Activated B cell treated with CpG ODN at 0.5 μM for 24 hours (primary cell): Measurements from ENCODE around the gene STPG1. TPM values are rescaled to one million over a fixed set of nuclear protein-coding genes. Genes with fewer than 3 reads are reported as not detected.
A peak's percentile ranks its signal among the peaks of the same experiment; 100 is the strongest.

Experiments
- ATAC-seq: fragments of 200-7000 bp; cut with Tn5 transposase; one replicate; pipeline ENCODE4 v1.10.0; 2021; ENCODE audit warnings: low read depth, mild to moderate bottlenecking, moderate library complexity
- CTCF ChIA-PET: fragments of 350-600 bp; sonication (Branson Sonifier 250); formaldehyde crosslinking; loops from one replicate; lab custom pipeline; 2021; ENCODE audit warnings: antibody characterized with exemption; lab: Charles Lee
- POLR2A ChIA-PET: fragments of 350-600 bp; sonication (Branson Sonifier 250); formaldehyde crosslinking; loops from one replicate; lab custom pipeline; 2021; ENCODE audit warnings: antibody characterized with exemption; lab: Charles Lee
- DNase-seq: peaks from one replicate; pipeline ENCODE4 v3.0.0; 2022
- H3K27ac Mint-ChIP-seq: one replicate; pipeline ENCODE4 v1.8.0; 2020; ENCODE audit warnings: mixed read lengths
- H3K27me3 Mint-ChIP-seq: one replicate; pipeline ENCODE4 v1.8.0; 2021; ENCODE audit warnings: mixed read lengths
- H3K36me3 Mint-ChIP-seq: one replicate; pipeline ENCODE4 v1.8.0; 2021; ENCODE audit warnings: low read depth, mixed read lengths
- H3K4me1 Mint-ChIP-seq: one replicate; pipeline ENCODE4 v1.8.0; 2021; ENCODE audit warnings: mixed read lengths
- H3K4me3 Mint-ChIP-seq: one replicate; pipeline ENCODE4 v1.8.0; 2020; ENCODE audit warnings: mild to moderate bottlenecking, mixed read lengths
- H3K9me3 Mint-ChIP-seq: one replicate; pipeline ENCODE4 v1.8.0; 2020; ENCODE audit warnings: mixed read lengths
- intact Hi-C: fragments of 100-400 bp; cut with micrococcal nuclease; formaldehyde crosslinking; loops from one replicate; pipeline ENCODE4 v1.15.1; 2024
- total RNA-seq: library from RNA; stranded (reverse); gene quantifications from 2 replicates; pipeline ENCODE4 v1.2.3, GENCODE V29; 2022
- TF ChIP-seq, protein P1 (sequence below): fragments of 200-600 bp; IDR thresholded peaks from one replicate; pipeline ENCODE4 v1.8.0; 2022; ENCODE audit warnings: antibody characterized with exemption, mild to moderate bottlenecking

Gene STPG1
- total RNA-seq, 1 donor from 2014 or later = 7.4 TPM

DNA sequence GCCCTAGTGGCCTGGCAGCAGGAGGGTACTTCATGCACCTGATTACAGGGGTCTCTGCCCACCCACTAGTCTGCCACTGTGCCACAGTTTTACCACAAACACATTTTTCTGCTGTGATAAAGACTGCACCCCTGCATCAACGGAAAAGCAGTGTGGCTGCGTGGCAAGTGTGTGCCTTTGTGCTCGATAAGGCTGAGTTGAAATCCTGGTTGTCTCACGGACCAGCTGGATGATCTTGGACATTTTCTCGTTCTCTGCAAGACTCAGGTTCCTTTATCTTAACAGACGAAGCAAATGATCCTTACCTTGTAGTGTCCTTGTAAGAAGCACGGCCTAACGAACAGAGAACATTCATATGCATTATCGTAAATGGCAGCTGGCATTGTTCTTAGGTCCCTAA is 84.3 kb downstream of the STPG1 start:
- ChIA-PET CTCF (interaction anchor here (0.9 kb wide), 1 partner anchor 9 kb away, joined by 3 read pairs; no protein-coding TSS in a partner anchor), POLR2A (no interaction called here)
- intact Hi-C loops = no loop called here

DNA sequence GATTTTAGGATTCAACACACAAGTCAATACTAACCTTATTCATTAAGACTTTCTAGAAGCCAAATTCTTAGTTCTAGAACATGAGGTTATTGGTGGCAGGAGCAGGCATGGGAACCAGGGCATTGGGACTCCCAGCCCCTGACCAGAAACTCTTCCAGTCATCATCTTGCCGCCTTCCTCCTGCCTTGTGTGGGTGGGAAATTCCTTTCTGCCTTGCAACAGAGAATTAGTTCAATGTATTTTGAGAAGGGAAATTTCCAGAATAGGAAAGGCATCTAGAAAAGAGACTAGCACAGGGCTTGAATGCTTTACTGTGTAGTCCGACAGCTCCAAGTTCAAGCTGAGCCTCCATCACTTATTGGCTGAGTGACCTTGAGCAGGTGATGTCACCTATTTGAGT is 85.7 kb downstream of the STPG1 start:
- TF ChIP-seq, protein P1, sequence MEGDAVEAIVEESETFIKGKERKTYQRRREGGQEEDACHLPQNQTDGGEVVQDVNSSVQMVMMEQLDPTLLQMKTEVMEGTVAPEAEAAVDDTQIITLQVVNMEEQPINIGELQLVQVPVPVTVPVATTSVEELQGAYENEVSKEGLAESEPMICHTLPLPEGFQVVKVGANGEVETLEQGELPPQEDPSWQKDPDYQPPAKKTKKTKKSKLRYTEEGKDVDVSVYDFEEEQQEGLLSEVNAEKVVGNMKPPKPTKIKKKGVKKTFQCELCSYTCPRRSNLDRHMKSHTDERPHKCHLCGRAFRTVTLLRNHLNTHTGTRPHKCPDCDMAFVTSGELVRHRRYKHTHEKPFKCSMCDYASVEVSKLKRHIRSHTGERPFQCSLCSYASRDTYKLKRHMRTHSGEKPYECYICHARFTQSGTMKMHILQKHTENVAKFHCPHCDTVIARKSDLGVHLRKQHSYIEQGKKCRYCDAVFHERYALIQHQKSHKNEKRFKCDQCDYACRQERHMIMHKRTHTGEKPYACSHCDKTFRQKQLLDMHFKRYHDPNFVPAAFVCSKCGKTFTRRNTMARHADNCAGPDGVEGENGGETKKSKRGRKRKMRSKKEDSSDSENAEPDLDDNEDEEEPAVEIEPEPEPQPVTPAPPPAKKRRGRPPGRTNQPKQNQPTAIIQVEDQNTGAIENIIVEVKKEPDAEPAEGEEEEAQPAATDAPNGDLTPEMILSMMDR = no peak
- CTCF ChIA-PET = no interaction called here
- POLR2A ChIA-PET = no interaction called here
- Mint-ChIP-seq H3K27me3 (peaks cover 16% of the 10 kb centered on the region), H3K4me1 (peaks cover 8% of the 10 kb centered on the region), H3K27ac (no peak overlapping the region), H3K9me3 (no peaks in the 10 kb centered on the region), H3K36me3 (no peaks in the 10 kb centered on the region), H3K4me3 (no peak overlapping the region)
- ATAC-seq (no peak), DNase-seq (no peak)
- intact Hi-C loops = no loop called here

More for the DNA sequence above, 84.3 kb downstream of the STPG1 start:
- TF ChIP-seq, protein P1 = no peak
- Mint-ChIP-seq H3K27me3 (peaks cover 15% of the 10 kb centered on the region), H3K9me3 (no peaks in the 10 kb centered on the region), H3K4me1 (no peaks in the 10 kb centered on the region), H3K4me3 (no peak overlapping the region), H3K27ac (no peak overlapping the region), H3K36me3 (no peaks in the 10 kb centered on the region)
- ATAC-seq (no peak), DNase-seq (no peak)

- Mint-ChIP-seq H3K36me3 (no peaks in the 10 kb centered on the region), H3K4me1 (peaks cover 12% of the 10 kb centered on the region), H3K27me3 (peaks cover 16% of the 10 kb centered on the region), H3K4me3 (no peak overlapping the region), H3K9me3 (no peaks in the 10 kb centered on the region), H3K27ac (no peak overlapping the region)
- POLR2A ChIA-PET = no interaction called here
- CTCF ChIA-PET = no interaction called here
- ATAC-seq = no peak
- TF ChIP-seq, protein P1 = no peak
- intact Hi-C loops = no loop called here
- DNase-seq = no peak
Observed at GRCh38 chr1:24327486-24327885, 86.1 kb downstream of the STPG1 start.

DNA sequence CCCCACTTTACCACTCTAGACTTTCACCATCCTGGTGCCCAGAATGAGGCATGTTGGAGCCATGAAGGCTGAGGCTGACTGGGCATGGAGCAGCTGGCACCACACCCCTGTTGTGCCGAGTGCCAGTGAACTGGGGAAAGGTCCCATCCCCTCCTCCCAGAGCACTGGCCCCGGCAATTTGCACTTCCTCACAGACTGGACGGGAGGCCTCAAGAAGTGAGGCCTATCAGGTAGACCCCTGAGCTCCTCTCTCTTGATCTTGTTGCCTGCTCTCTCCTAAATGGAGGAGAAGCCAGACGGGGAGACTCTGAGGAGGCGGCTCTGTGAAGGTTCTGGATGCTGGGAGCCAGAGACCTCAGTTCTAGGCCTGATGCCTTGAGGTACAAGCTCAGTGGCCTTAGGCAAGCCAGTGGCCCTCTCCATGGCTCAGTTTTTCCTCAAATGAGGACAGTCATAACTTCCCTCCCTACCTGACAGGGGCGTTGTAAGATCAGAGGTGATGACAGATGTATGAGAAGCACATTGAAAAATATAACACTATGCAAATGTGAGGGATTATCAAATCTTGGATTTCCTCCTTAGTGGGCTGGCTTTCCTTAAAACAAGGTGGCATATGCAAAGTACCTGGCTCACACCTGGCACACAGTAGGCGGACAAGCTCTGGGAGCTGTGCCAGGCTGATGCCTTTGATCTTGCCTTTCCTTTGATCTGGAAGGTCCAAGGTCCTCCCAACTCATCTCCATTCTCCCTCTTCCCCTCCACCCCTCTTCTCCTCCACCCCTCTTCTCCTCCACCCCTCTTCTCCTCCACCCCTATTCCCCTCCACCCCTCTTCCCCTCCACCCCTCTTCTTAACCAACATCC is 87.8 kb downstream of the STPG1 start:
- peaks cover 18% of the 10 kb centered on the region for H3K27me3 Mint-ChIP-seq
- H3K9me3 Mint-ChIP-seq = no peaks in the 10 kb centered on the region
- CTCF ChIA-PET = no interaction called here
- ATAC-seq (no peak), DNase-seq (no peak)
- TF ChIP-seq, protein P1 = no peak
- no peaks in the 10 kb centered on the region for H3K36me3 Mint-ChIP-seq
- H3K27ac Mint-ChIP-seq = no peak overlapping the region
- no peak overlapping the region for H3K4me3 Mint-ChIP-seq
- peaks cover 24% of the 10 kb centered on the region for H3K4me1 Mint-ChIP-seq
- POLR2A ChIA-PET = no interaction called here
- intact Hi-C loops = no loop called here

DNA sequence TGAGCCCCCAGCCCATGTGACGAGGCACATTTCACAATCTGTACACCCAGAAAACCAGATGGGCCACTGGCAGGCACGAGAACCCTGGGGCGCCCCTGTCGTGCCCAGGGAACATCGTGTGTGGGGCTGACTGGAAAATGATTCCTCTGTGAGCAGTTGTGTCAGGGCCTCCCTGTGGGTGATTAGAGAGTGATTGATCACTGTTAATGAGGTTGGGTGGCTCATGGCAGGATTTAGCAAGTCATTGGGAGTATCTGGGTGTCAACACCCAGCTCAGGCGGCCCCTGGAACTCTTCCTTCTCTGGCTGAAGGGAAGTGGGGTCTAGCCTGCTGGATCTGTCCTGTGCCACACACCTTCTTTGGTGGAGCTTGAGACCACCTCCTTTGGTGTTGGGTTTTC is 88.7 kb downstream of the STPG1 start:
- Mint-ChIP-seq H3K27me3 (peaks cover 25% of the 10 kb centered on the region), H3K9me3 (no peaks in the 10 kb centered on the region), H3K36me3 (no peaks in the 10 kb centered on the region), H3K4me1 (peaks cover 29% of the 10 kb centered on the region), H3K27ac (peak overlapping the region; percentile 37), H3K4me3 (no peak overlapping the region)
- TF ChIP-seq, protein P1 = no peak
- ATAC-seq (no peak), DNase-seq (no peak)
- intact Hi-C loops = loop anchor here (5.0 kb wide), 3 partner anchors 67 to 138 kb away; partner anchors contain the start of gene IFNLR1
- ChIA-PET CTCF (interaction anchor here (0.9 kb wide), 1 partner anchor 66 kb away, joined by 3 read pairs; no protein-coding TSS in a partner anchor), POLR2A (no interaction called here)
